ENCODE measurements around the gene SFXN4.
"Not testable (repeated sequence)": the region's sequence is repeated elsewhere in the genome, so short reads cannot be mapped to it uniquely, and the experiment has no call there.

DNA sequence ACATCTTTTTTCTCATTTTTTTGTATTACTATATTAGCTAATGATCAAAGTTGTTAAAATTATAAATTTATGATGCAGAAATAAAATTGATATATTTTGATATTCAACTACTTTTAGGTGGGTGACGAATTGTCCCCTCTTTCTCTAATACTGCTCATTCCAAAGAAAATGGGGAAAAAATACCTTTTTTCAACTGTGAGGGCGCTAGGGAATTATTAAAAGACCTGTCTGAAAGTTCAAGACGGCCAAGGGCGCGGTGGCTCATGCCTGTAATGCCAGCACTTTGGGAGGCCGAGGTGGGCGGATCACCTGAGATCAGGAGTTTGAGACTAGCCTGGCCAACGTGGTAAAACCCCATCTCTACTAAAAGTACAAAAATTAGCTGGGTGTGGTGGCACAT, 27.6 kb downstream of the SFXN4 start:
- TF ChIP-seq, protein P1, sequence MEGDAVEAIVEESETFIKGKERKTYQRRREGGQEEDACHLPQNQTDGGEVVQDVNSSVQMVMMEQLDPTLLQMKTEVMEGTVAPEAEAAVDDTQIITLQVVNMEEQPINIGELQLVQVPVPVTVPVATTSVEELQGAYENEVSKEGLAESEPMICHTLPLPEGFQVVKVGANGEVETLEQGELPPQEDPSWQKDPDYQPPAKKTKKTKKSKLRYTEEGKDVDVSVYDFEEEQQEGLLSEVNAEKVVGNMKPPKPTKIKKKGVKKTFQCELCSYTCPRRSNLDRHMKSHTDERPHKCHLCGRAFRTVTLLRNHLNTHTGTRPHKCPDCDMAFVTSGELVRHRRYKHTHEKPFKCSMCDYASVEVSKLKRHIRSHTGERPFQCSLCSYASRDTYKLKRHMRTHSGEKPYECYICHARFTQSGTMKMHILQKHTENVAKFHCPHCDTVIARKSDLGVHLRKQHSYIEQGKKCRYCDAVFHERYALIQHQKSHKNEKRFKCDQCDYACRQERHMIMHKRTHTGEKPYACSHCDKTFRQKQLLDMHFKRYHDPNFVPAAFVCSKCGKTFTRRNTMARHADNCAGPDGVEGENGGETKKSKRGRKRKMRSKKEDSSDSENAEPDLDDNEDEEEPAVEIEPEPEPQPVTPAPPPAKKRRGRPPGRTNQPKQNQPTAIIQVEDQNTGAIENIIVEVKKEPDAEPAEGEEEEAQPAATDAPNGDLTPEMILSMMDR (IDR thresholded peaks at IDR 0.05): not testable (repeated sequence)
- not testable (repeated sequence) for TF ChIP-seq POLR2A, POLR2AphosphoS5, EP300 (IDR thresholded peaks at IDR 0.05)

Data from gastroesophageal sphincter (tissue), 3 donors.